Neural crest cell (in vitro differentiated cells): ENCODE measurements around the gene TCP11X2. TPM values are rescaled to one million over a fixed set of nuclear protein-coding genes. Genes with fewer than 3 reads are reported as not detected.
"Not testable (repeated sequence)": the region's sequence is repeated elsewhere in the genome, so short reads cannot be mapped to it uniquely, and the experiment has no call there.

Source experiments
- DNase-seq: peaks from one replicate; pipeline ENCODE4 v3.0.0; 2021; ENCODE audit warnings: low read depth, mixed read lengths, low spot score
- H3K27ac Mint-ChIP-seq: one replicate; pipeline ENCODE4 v1.8.0; 2021; ENCODE audit warnings: mild to moderate bottlenecking, mixed read lengths; ENCODE audit not compliant: unreplicated experiment
- H3K27me3 Mint-ChIP-seq: 2 replicates; pipeline ENCODE4 v1.8.0; 2021; ENCODE audit warnings: low read depth, mild to moderate bottlenecking, mixed read lengths
- H3K36me3 Mint-ChIP-seq: 2 replicates; pipeline ENCODE4 v1.8.0; 2021; ENCODE audit warnings: low read depth, mild to moderate bottlenecking, mixed read lengths
- H3K4me1 Mint-ChIP-seq: 2 replicates; pipeline ENCODE4 v1.8.0; 2021; ENCODE audit warnings: mixed read lengths
- H3K4me3 Mint-ChIP-seq: one replicate; pipeline ENCODE4 v1.8.0; 2021; ENCODE audit warnings: mild to moderate bottlenecking, mixed read lengths
- H3K9me3 Mint-ChIP-seq: 2 replicates; pipeline ENCODE4 v1.8.0; 2021; ENCODE audit warnings: mixed read lengths
- total RNA-seq: library from RNA; stranded (reverse); gene quantifications from 2 replicates; pipeline ENCODE4 v1.2.1, GENCODE V29; 2021

The TCP11X2 gene
- total RNA-seq, 1 donor from 2014 or later: not detected

DNA sequence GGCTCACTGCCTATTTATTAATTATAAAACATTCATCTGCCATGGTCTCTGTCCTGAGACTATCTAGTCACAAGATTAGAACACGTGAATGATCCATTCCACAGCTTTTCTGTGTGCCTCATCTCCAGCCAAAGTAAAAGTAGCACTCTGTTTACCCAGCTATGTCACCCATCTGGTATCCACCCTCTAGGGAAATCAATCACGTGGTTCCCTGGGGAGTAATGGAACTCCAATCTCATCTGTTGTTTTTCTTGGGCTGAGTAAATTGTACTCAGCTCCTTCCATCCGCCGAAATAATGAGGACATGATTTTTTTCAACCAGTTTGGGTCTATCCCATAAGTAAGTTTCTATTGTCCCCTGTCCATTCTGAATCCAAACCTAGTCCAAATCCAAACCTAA, 13.0 kb downstream of the TCP11X2 start:
- H3K36me3 Mint-ChIP-seq, H3K27me3 Mint-ChIP-seq, H3K9me3 Mint-ChIP-seq, DNase-seq, H3K4me1 Mint-ChIP-seq, H3K4me3 Mint-ChIP-seq, H3K27ac Mint-ChIP-seq: not testable (repeated sequence)

DNA sequence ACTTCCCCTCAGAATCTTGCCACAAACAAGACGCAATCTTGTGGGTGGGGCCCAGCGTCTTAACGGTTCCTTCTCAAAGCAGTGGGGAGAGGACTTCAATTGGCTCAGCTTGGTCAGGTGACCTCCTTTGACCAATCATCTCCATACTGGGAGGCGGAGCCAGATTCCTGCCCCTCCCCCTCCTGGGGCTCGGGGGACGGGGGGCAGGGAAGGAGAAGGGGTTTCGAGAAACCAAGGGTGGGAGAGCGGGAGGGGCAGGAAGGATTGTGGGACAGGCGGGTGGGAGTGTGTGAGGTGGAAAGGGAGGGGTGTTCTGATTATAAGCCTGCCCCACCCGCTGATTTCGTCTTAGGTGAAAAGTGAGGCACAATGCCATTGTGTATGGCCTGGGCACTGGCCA, 31.7 kb downstream of the TCP11X2 start, which contains the start of gene NXF2B:
NXF2B (minus strand) TSS at position 101 of the 400 bp plus-strand sequence. CDS start 59,972 bp downstream, outside the sequence.
- H3K4me1 Mint-ChIP-seq, DNase-seq, H3K4me3 Mint-ChIP-seq, H3K36me3 Mint-ChIP-seq, H3K9me3 Mint-ChIP-seq, H3K27ac Mint-ChIP-seq, H3K27me3 Mint-ChIP-seq: not testable (repeated sequence)

DNA sequence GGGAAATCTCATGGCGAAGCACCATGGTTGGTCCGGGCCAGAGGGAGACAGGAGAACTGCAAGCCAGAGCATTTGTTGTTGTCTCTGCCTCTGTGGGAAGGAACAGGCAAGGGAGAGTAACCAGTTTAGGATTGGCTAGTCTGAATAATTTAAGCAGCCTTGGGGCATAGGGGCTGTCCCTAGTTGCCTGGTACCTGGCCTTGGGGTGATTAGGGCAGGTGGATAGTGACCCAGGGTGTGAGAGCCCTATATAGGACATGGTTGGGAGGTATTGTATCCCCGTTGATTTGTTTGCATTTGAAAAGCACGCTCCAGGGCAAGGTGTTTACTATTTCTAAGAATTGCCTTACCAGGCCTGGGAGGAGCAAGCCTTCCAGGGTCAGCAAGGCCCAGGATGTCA, 57.1 kb downstream of the TCP11X2 start:
- H3K4me1 Mint-ChIP-seq, DNase-seq, H3K27ac Mint-ChIP-seq, H3K4me3 Mint-ChIP-seq, H3K36me3 Mint-ChIP-seq, H3K27me3 Mint-ChIP-seq, H3K9me3 Mint-ChIP-seq: not testable (repeated sequence)

Other genes with a start within 250 kb of the TCP11X2 start
- not detected in 2 replicates for gene NXF2, start 224.6 kb downstream of the TCP11X2 start, total RNA-seq
- gene NXF2B, start 31.8 kb downstream of the TCP11X2 start, total RNA-seq: not detected in 2 replicates
- gene TMSB15A, start 44.9 kb upstream of the TCP11X2 start, total RNA-seq: 216 and 233 TPM in 2 replicates
- 13.2 and 13.8 TPM in 2 replicates for gene ARMCX5, start 127.7 kb upstream of the TCP11X2 start, total RNA-seq
- gene GPRASP1, start 179.7 kb upstream of the TCP11X2 start, total RNA-seq: 4.9 and 5.6 TPM in 2 replicates
- gene GPRASP2, start 240.6 kb upstream of the TCP11X2 start, total RNA-seq: 20.3 and 20.9 TPM in 2 replicates
- gene GPRASP3, start 248.9 kb upstream of the TCP11X2 start, total RNA-seq: 17.1 and 21.4 TPM in 2 replicates